WERI-Rb-1 (cell line): Measurements from ENCODE around the gene PEAK1.

Experiments
- DNase-seq: peaks from one replicate; pipeline ENCODE4 v3.0.0-alpha.2; 2020
- H3K27ac ChIP-seq: fragments of 250-450 bp; sonication (Bioruptor Pico); 2 replicates; pipeline ENCODE4 v1.5.1; 2020; ENCODE audit warnings: mild to moderate bottlenecking, moderate library complexity
- H3K27me3 ChIP-seq: fragments of 250-450 bp; sonication (Bioruptor Pico); 2 replicates; pipeline ENCODE4 v1.5.1; 2021; ENCODE audit warnings: mild to moderate bottlenecking, low read depth, moderate library complexity; ENCODE audit not compliant: insufficient read depth, severe bottlenecking
- H3K36me3 ChIP-seq: fragments of 250-450 bp; sonication (Bioruptor Pico); 2 replicates; pipeline ENCODE4 v1.5.1; 2020; ENCODE audit warnings: mild to moderate bottlenecking, moderate library complexity
- H3K4me3 ChIP-seq: 2 replicates; pipeline ENCODE4 v1.5.1; 2011; ENCODE audit warnings: low read depth, mild to moderate bottlenecking, control low read depth, low read length
- H3K9me3 ChIP-seq: fragments of 250-450 bp; sonication (Bioruptor Pico); 2 replicates; pipeline ENCODE4 v1.5.1; 2021; ENCODE audit warnings: mild to moderate bottlenecking, moderate library complexity; ENCODE audit not compliant: severe bottlenecking
- CTCF ChIP-seq: IDR thresholded peaks from 2 replicates; pipeline ENCODE4 v1.5.1; 2011; ENCODE audit warnings: low read depth, mild to moderate bottlenecking, control low read depth, inconsistent platforms, low read length

PEAK1 gene

GRCh38 chr15:77130315-77130930 lies 289.5 kb downstream of the PEAK1 start:
- no peaks in the 10 kb centered on the region for H3K27me3 ChIP-seq
- no peak overlapping the region for H3K4me3 ChIP-seq
- TF ChIP-seq CTCF, result no peak
- H3K27ac ChIP-seq, result no peak overlapping the region
- no peak for DNase-seq
- no peaks in the 10 kb centered on the region for H3K9me3 ChIP-seq
- H3K36me3 ChIP-seq, result no peaks in the 10 kb centered on the region; the same call in 1 of the 2 replicates

- peak overlapping the region; percentile 57 for H3K27ac ChIP-seq
- no peak for TF ChIP-seq CTCF
- DNase-seq, result peak; percentile 76
- H3K36me3 ChIP-seq, result no peaks in the 10 kb centered on the region; the same call in 1 of the 2 replicates
- peak overlapping the region; percentile 0; the same call in 1 of the 2 replicates for H3K4me3 ChIP-seq
- no peaks in the 10 kb centered on the region for H3K9me3 ChIP-seq
- H3K27me3 ChIP-seq, result no peaks in the 10 kb centered on the region
Observed at GRCh38 chr15:77127626-77128025, 292.3 kb downstream of the PEAK1 start.

- H3K27me3 ChIP-seq, result no peaks in the 10 kb centered on the region
- no peak for TF ChIP-seq CTCF
- peak; percentile 73 for DNase-seq
- peak overlapping the region; percentile 0; the same call in 1 of the 2 replicates for H3K4me3 ChIP-seq
- H3K36me3 ChIP-seq, result no peaks in the 10 kb centered on the region; the same call in 1 of the 2 replicates
- no peaks in the 10 kb centered on the region for H3K9me3 ChIP-seq
- peak overlapping the region; percentile 57 for H3K27ac ChIP-seq
Observed at GRCh38 chr15:77126529-77127326, 293.2 kb downstream of the PEAK1 start.

GRCh38 chr15:77123854-77124253 lies 296.1 kb downstream of the PEAK1 start:
- no peak for DNase-seq
- no peak for TF ChIP-seq CTCF
- Histone ChIP-seq H3K4me3 (no peak overlapping the region), H3K9me3 (no peaks in the 10 kb centered on the region), H3K27ac (no peak overlapping the region), H3K36me3 (no peaks in the 10 kb centered on the region; the same call in 1 of the 2 replicates), H3K27me3 (no peaks in the 10 kb centered on the region)

- Histone ChIP-seq H3K4me3 (no peak overlapping the region), H3K27ac (no peak overlapping the region), H3K36me3 (no peaks in the 10 kb centered on the region; the same call in 1 of the 2 replicates), H3K27me3 (no peaks in the 10 kb centered on the region), H3K9me3 (no peaks in the 10 kb centered on the region)
- TF ChIP-seq CTCF, result no peak
- DNase-seq, result no peak
Observed at GRCh38 chr15:77122576-77122975, 297.3 kb downstream of the PEAK1 start.
